Raji (cell line): ENCODE measurements around the gene FCER2.

ENCODE experiments used
- POLR2A ChIP-seq: IDR thresholded peaks from 2 replicates; pipeline ENCODE4 v1.6.1; 2011; ENCODE audit warnings: low read depth, low read length, control low read depth; ENCODE audit not compliant: insufficient read depth

FCER2 gene

DNA sequence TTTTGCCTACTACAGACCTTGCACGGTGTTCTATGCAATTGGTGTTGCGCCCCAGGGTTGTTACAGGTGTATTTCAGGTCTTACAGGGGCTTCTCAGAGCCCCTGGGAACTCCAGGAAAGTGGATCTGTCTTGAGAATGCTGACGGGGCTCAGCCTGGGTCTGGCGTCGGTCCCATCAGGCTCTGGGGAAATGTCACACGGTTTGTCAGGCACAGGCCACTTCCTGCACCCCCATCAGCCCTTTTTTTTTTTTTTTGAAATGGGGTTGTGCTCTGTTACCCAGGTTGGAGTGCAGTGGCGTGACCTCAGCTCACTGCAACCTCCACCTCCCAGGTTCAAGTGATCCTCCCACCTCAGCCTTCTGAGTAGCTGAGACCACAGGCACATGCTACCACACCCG is 16.7 kb upstream of the FCER2 start:
- TF ChIP-seq POLR2A, result no peak

DNA sequence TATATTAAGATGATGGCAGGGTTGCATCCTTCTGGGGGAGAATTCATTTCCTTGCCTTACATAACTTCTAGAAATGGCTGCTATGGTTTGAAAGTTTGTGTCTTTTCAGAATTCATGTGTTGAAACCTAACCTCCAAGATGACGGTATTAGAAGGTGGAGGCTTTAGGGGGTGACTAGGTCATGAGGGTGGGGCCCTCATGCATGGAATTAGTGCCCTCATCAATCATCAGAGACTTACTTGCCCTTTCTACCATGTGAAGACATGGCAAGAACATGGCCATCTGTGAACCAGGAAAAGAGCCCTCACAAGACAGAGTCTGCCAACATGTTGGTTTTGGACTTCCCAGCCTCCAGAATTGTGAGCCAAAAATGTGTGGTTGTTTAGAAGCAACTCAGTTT is 14.8 kb upstream of the FCER2 start:
- TF ChIP-seq POLR2A, result no peak

DNA sequence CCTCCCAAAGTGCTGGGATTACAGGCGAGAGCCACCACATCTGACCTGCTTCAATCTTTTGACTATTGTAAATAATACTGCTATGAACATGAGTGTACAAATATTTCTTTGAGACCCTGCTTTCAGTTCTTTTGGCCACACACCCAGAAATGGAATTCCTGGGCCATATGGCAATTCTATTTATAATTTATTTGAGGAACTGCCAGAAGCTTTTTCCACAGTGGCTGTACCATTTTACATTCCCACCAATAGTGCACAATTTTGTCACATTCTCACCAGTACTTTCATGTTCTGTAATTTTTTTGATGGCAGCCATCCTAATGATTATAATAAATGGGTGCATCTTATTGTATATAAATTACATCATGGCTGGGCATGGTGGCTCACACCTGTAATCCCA is 13.7 kb upstream of the FCER2 start:
- TF ChIP-seq POLR2A, result no peak

DNA sequence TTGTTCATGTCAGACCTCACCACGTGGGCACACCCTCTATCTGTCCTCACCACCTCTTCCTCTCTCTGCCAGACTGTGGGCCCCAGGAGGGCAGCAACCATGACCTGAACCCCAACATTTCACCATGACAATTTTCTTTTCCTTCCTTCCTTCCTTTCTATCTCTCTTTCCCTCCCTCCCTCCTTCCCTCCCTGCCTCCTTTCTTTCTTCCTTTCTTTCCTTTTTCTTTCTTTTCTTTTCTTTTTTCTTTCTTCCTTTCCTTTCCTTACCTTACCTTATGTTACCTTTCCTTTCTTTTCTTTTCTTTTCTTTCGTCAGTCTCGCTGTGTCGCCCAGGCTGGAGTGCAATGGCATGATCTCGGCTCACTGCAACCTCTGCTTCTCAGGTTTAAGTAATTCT is 8.7 kb upstream of the FCER2 start:
- TF ChIP-seq POLR2A, result no peak

DNA sequence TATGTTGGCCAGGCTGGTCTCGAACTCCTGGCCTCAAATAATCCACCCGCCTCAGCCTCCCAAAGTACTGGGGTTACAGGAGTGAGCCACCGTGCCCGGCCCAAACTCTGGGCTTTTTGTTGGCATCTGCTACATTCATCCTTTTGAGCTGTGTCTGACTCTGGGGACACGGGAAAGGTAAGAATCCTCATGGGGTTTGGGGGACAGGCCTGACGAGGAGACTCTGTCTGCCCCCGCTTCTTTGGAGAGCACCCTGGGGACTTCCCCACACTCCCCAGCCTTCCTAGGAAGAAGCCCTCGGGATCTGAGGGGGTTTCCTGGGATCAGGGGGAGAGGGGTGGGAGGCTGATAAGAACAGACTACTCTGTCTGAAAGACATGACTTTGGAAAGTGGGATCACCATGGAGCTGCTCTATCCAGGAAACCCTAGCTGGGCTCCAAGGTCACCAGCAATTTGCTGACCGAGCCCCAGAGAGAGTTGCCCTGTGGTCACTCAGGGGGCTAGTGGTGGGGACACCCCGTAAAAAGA is 8.1 kb upstream of the FCER2 start:
- TF ChIP-seq POLR2A, result no peak

DNA sequence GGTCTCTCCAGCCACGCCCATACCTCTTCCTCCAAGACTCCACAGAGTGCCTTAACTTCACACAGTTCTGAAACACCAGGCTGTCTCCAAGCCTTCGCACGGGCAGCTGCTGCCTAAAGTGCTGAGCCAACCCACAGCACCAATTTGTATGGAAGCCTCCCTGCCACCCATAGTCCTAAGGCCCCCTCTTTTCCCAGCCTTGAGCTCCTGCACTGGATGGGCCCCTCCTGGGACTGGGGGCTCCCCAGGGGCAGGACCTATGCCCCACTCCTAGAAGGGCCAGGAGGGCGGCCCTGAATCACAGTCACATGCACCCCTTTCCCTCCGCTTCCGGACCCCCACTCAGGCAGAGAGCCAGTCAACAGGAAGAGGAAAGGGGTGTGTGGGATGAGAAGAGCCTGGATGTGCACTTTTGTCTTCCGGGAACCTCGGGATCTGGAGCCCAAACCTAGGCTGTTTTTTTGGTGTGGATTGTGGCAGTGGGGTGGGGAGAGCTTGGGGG is 5.1 kb upstream of the FCER2 start:
- TF ChIP-seq POLR2A, result no peak

DNA sequence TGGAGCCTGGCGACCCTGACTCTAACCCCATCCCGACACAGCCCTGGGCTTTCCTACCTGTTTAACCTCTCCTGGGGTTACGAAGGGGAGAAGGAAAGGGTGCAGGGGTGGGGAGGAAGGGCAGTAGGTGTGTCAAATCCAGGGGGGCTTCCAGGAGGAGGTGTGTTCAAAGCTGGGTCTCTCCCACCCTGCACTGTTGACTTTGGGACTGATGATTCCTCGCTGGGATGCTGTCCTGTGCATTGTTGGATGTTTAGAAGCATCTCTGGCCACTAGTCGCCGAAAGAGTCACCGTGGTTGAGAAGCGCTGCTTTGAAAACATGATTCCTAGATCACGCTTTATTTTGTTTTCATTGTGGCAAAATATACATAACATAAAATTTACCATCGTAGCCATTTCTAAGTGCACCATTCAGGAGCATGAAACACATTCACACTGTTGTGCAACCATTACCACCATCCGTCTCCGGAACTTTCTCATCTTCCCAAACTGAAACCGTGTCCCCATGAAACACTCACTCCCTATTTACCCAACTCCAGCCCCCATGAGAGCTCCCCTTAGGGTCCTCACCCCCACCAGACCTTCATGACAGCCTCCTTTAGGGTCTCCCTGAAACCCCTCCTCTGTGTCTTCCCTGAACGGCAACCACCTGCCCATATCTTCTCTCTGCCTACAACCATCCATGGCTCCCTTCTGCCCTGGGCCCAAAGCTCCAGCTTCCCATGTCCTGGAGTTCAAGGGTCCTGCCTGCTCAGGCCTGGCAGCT is 4.4 kb upstream of the FCER2 start:
- no peak for TF ChIP-seq POLR2A

DNA sequence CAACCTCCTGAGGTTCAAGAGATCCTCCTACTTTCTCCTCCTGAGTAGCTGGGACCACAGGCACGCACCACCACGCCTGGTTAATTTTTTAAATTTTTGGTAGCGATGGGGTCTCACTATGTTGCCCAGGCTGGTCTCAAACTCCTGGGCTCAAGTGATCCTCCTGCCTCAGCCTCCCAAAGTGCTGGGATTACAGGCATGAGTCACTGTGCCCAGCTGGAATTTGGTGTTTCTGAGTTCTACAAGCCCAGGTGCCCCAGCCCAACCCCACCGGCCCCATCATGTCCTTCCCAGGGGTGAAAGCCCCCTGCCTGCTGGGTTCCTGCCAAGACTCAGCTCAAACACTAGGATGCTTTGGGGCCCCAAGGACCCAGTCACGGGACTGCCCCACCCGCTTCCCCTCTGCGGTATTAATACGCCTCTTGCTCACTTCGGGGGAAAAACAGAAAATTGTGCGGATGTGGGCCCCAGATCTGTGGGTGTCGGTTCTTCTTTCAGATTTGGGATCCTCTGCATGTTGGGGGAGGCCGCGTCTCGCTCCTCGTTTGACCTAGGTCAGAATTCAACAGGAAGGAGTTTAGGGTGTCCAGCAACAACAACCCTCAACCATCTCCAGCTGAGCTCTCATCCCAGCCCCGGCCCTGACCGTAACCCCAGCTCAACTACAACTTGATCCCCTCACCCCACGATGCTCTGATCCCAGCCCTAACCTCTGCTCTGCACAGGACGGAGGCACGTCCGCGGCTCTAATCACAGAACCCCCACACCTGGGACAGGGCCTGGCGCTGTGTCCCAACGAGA is 3.7 kb upstream of the FCER2 start:
- TF ChIP-seq POLR2A, result no peak

DNA sequence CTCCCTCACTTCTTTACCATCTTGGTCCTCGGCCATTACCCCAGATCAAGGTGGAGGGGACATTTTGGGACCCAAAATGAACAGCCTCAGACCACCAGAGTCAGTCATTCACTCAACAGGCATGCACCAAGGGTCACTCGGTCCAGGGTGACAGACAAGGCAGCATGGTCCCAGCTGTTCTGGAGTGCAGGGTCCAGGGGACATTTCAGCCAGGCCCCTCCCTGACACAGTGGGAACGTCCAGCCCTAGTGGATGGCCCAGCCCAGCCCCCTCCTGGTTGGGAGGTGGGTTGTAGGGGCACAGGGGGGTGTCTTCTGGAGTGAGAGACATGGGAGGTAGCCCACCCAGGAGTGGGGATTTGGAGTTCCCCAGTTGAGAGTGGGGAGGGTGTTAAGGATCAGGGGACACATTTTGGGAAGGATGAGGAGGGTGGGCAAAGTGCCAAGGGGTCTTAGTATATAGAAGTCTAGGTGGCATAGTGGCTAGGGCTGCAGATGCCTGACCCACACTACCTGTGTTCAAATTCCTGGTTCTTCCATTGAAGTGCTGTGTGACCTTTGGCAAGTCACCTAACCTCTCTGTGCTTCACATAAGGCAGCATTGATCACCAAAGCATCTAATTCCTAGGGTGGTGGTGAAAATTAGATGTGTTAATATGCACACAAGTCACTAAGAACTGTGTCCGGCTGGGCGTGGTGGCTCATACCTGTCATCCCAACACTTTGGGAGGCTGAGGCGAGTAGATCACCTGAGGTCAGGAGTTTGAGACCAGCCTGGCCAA is 2.5 kb upstream of the FCER2 start:
- TF ChIP-seq POLR2A, result no peak

DNA sequence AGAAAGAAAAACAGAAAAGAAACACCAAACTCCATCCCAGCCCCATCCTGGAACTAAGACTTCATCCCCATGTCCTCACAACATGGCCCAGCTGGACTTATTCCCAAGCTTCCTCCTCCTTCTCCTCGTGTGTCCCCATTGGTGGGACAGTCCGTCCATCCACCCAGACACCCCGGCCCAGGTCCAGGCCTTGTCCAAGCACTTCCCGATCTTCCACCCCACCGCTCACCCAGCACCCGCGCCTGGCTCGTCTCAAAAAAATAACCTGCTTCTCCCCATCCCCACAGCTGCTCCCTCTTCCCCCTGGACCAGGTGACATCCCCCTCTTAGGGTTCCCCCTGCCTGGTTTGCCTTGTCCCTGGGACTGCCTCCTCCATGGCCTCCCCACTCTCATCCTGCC is 1.4 kb upstream of the FCER2 start:
- no peak for TF ChIP-seq POLR2A

DNA sequence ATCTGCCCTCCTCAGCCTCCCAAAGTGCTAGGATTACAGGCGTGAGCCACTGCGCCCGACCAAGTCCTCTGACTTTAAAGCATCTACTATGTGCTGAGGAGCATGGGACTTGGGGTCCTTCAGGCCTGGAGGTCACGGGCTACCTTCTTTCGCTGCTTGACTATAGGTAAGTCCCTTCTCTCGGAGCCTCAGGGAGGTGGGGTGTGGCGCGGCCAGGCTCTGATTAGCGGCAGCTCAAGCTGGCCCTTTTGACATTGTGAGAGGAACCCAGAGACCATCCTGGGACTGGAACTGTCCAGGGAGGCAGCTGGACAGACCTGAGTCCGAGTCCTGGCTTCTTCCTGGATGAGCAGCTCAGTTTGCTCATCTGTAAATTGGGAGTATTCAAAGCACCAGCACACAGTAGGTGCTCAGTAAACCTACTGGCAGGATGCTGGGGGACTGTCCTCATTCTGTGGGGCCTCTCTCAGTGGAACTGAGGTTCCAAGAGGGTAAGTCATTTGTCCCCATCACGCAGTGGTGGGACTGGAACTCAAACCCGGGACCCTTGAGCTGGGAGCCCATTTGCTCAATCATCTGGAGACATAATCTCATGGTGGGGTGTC is 780 bp downstream of the FCER2 start:
- no peak for TF ChIP-seq POLR2A

DNA sequence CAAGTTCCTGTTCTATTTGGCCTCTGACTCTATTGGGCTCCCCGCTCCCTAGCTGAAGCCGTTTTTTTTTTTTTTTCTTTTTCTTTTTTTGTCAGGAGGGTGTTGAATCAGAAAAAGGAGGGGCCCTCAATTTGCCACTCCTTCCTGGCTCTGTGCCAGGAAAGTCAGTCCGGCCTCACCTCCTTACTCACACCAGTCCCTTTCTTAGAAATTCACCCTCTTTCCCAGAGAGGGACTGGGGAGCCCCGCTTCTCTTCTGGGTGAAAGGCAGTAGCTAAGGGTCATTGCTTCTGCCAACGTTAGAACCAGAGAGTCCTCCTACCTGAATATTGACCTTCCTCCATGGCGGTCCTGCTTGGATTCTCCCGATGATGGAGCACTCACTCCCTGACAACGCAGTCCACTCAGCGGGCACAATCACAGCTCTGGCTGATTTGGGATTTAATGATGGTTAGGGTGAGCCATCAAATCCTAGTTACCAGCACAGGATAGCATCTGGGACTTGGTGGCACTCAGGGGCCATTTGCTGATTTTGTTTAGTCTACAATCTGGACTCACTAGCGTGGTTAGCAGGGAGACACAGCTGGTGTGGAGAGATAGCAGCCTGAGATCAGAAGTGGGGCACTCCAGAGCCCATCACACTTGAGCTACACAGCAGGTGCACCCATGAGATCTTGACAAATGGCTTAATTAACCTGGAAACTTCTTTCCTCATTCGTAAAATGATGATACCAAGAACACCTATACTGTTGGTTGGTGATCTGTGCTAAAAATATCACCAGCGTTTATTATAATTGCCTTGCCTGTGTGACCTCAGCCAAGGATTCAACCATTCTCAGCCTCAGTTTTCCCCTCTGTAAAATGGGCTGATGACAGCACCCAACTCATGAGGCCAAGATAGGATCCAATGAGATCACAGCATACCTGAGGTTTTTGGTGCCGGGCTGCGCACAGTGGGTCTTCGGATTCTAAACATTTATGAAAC is 2.2 kb downstream of the FCER2 start:
- no peak for TF ChIP-seq POLR2A

DNA sequence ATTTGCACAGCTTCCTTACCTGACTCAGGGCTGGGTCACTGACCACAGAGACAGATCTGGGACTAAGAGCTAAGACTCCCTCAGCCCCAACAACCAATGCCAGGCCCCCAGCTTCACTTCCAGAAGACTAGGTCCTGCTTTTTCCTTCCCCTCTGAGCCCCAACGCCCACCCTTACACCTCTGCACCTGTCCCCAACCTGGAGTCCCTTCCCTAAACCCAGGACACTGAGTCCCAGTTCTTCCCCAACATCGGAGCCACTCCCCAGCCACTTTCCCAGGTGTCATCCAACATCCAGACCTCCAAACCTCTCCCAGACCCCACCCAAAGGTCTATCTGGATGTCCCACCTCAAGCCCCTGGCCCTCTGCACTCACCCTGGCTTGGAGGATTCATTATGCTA is 2.9 kb downstream of the FCER2 start:
- TF ChIP-seq POLR2A, result no peak

DNA sequence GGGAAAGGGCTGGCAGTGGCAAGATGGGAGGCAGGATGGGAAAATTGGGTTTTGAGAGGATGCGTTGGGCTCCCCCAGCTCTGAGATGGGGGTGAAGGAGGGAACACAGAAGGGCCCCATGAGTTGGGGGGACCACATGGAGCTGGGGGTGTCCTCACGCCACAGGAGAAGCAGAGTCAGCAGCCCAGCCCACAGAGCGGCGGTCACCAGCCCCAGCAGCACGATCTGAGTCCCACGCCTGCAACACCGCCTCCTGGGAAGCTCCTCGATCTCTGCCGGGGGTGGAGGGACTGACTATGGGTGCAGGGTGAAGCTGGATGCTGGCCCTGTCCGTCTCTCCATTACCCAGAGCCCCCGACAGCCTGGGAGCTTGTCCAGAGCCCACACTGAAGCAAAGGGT is 3.3 kb downstream of the FCER2 start:
- no peak for TF ChIP-seq POLR2A
